Chondrocyte (in vitro differentiated cells): ENCODE data around the gene ING1. TPM values are rescaled to one million over a fixed set of nuclear protein-coding genes. Genes with fewer than 3 reads are reported as not detected.
"Not testable (repeated sequence)": the region's sequence is repeated elsewhere in the genome, so short reads cannot be mapped to it uniquely, and the experiment has no call there.

Experiments
- DNase-seq: peaks from one replicate; pipeline ENCODE4 v3.0.0; 2021; ENCODE audit warnings: mixed read lengths, low spot score
- H3K27ac Mint-ChIP-seq: one replicate; pipeline ENCODE4 v1.8.0; 2021; ENCODE audit warnings: mild to moderate bottlenecking, moderate library complexity, mixed read lengths; ENCODE audit not compliant: unreplicated experiment
- H3K27me3 Mint-ChIP-seq: 2 replicates; pipeline ENCODE4 v1.8.0; 2021; ENCODE audit warnings: low read depth, mixed read lengths
- H3K36me3 Mint-ChIP-seq: 2 replicates; pipeline ENCODE4 v1.8.0; 2021; ENCODE audit warnings: low read depth, mixed read lengths
- H3K4me1 Mint-ChIP-seq: 2 replicates; pipeline ENCODE4 v1.8.0; 2021; ENCODE audit warnings: low read depth, mild to moderate bottlenecking, mixed read lengths
- H3K4me3 Mint-ChIP-seq: one replicate; pipeline ENCODE4 v1.8.0; 2021; ENCODE audit warnings: mild to moderate bottlenecking, moderate library complexity, mixed read lengths; ENCODE audit not compliant: unreplicated experiment
- H3K9me3 Mint-ChIP-seq: 2 replicates; pipeline ENCODE4 v1.8.0; 2021; ENCODE audit warnings: low read depth, mixed read lengths
- total RNA-seq: library from RNA; stranded (reverse); gene quantifications from 3 replicates; pipeline ENCODE4 v1.2.1, GENCODE V29; 2021
- TF ChIP-seq, protein P1 (sequence below): fragments of 200-600 bp; sonication (generic); IDR thresholded peaks from 2 replicates; pipeline ENCODE4 v1.5.0; 2021; ENCODE audit warnings: antibody characterized with exemption, mild to moderate bottlenecking, moderate library complexity

ING1 gene
- total RNA-seq, 1 donor from 2014 or later = 14.3 TPM

DNA sequence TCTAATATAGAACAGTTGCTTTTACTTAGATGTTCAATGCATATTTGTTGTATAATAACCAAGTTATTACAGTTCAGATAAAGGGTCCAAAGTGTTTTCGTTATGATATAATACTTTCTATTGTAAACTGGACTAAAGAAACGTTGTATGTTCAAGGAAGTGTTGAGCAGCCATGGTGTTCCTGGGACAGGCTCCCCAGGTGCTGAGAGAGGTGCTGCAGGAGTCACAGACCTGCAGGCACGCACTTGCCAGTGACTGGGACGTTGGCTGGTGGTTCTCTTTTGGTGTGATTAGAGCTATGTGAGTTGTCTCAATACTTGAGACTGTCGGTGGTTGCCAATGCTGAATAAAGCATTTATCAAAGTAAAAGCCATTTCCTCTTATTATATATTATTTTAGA lies 9.5 kb downstream of the ING1 start:
- peak overlapping the region; percentile 36 for H3K27ac Mint-ChIP-seq
- H3K27me3 Mint-ChIP-seq = no peaks in the 10 kb centered on the region
- peaks cover 17% of the 10 kb centered on the region for H3K4me1 Mint-ChIP-seq
- H3K36me3 Mint-ChIP-seq = peaks cover 8% of the 10 kb centered on the region
- TF ChIP-seq, protein P1, sequence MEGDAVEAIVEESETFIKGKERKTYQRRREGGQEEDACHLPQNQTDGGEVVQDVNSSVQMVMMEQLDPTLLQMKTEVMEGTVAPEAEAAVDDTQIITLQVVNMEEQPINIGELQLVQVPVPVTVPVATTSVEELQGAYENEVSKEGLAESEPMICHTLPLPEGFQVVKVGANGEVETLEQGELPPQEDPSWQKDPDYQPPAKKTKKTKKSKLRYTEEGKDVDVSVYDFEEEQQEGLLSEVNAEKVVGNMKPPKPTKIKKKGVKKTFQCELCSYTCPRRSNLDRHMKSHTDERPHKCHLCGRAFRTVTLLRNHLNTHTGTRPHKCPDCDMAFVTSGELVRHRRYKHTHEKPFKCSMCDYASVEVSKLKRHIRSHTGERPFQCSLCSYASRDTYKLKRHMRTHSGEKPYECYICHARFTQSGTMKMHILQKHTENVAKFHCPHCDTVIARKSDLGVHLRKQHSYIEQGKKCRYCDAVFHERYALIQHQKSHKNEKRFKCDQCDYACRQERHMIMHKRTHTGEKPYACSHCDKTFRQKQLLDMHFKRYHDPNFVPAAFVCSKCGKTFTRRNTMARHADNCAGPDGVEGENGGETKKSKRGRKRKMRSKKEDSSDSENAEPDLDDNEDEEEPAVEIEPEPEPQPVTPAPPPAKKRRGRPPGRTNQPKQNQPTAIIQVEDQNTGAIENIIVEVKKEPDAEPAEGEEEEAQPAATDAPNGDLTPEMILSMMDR = no peak
- no peak overlapping the region for H3K4me3 Mint-ChIP-seq
- no peak for DNase-seq
- H3K9me3 Mint-ChIP-seq = no peaks in the 10 kb centered on the region

DNA sequence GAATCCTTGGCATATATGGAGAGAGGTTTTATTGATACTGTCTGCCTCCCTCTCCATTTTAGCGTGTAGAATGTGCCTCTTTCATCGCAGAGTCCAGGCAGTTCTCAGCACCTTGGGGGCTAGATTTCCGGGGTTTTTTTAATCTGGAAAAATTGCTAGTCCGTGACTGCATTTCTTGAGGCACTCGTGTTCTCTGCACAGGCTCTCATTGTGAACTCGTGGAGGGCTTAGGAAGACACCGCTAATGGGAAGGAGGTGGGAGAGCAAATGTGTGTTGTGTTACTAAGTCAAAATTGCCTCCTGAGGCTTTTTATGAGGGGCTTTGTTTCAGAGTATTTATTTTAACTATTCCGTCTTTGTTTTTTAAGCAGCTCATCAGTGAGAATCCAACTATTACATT lies 10.1 kb downstream of the ING1 start:
- TF ChIP-seq, protein P1 = no peak
- H3K27ac Mint-ChIP-seq = peak overlapping the region; percentile 66
- DNase-seq = no peak
- no peaks in the 10 kb centered on the region for H3K9me3 Mint-ChIP-seq
- H3K4me1 Mint-ChIP-seq = peaks cover 14% of the 10 kb centered on the region
- no peaks in the 10 kb centered on the region for H3K27me3 Mint-ChIP-seq
- peak overlapping the region; percentile 14 for H3K4me3 Mint-ChIP-seq
- H3K36me3 Mint-ChIP-seq = peaks cover 8% of the 10 kb centered on the region

DNA sequence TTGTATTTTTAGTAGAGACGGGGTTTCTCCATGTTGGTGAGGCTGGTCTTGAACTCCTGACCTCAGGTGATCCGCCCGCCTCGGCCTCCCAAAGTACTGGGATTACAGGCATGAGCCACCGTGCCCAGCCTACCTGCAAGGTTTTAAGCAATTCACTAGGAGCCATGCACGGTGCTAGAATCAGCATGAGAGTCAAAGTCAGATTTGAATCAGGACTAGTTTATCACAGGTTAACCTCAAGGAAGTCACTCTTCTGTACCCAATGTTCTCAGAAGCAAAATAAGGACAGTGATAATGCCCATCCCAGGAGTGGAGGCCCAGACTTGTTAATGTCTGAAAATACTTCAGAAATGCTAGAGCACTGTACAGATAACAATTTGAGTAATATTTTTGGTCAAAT lies 12.7 kb downstream of the ING1 start:
- H3K4me1 Mint-ChIP-seq = peaks cover 11% of the 10 kb centered on the region
- not testable (repeated sequence) for H3K27me3 Mint-ChIP-seq, H3K36me3 Mint-ChIP-seq, H3K4me3 Mint-ChIP-seq, H3K9me3 Mint-ChIP-seq, DNase-seq, H3K27ac Mint-ChIP-seq

DNA sequence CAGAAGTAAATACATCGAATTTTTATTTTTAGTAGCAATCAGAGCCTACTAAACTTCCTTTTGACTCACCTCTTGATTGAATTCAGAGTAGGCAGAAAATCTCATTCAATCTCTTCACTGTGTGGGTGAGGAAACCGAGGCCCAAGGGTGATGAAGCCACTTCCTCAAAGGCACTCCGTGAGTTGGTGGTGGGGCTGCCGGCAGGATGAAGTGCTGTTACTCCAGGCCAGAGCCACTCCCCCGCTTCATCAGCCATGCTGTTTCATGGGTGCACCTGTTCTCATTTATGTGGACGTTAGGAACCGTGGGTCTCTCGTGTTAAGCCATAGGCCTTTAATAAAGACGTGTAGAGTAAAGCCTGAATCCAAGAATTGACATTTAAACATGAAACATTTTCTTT lies 13.2 kb downstream of the ING1 start:
- H3K9me3 Mint-ChIP-seq = no peaks in the 10 kb centered on the region
- DNase-seq = no peak
- H3K4me3 Mint-ChIP-seq = no peak overlapping the region
- TF ChIP-seq, protein P1 = no peak
- peaks cover 11% of the 10 kb centered on the region for H3K4me1 Mint-ChIP-seq
- no peak overlapping the region for H3K27ac Mint-ChIP-seq
- H3K27me3 Mint-ChIP-seq = no peaks in the 10 kb centered on the region
- H3K36me3 Mint-ChIP-seq = peaks cover 2% of the 10 kb centered on the region

DNA sequence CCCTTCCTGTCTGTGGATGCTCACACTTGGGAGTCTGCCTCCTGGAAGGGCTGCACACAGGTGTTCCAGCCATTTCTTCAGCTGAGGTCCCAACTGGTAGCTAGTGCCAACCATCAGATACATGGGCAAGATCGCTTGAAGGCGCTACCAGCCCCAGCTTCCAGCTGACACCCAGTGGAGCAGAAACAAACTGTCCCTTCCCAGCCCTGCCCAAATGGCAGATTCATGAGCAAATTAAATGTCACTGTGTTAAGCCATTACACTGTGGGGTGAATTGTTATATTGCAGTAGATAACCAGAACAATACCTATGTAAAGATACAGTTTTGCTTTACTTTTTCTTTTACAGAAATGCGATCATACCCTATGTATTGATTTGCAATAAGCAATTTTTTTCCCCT lies 17.6 kb downstream of the ING1 start:
- H3K27ac Mint-ChIP-seq = no peak overlapping the region
- TF ChIP-seq, protein P1 = no peak
- H3K4me1 Mint-ChIP-seq = no peaks in the 10 kb centered on the region
- H3K36me3 Mint-ChIP-seq = peaks cover 4% of the 10 kb centered on the region
- no peak overlapping the region for H3K4me3 Mint-ChIP-seq
- no peaks in the 10 kb centered on the region for H3K27me3 Mint-ChIP-seq
- H3K9me3 Mint-ChIP-seq = no peaks in the 10 kb centered on the region
- no peak for DNase-seq

DNA sequence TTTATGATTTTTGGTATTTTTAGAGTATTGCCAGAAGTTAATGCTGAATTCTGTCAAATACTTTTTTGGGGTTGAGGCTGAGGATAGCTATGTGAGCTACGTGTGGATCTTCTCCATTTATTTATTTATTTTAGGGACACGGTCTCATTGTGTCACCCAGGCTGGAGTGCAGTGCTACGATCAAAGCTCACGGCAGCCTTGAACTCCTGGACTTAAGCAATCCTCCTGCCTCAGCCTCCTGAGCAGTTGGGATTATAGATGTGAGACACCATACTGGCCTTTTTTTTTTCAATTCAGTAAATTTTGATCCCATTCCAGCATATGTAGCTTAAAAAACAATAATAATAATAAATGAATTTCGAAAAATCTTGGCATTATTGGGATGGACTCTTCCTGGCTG lies 21.1 kb downstream of the ING1 start:
- Mint-ChIP-seq H3K27ac (no peak overlapping the region), H3K36me3 (peaks cover 2% of the 10 kb centered on the region), H3K4me3 (no peak overlapping the region), H3K9me3 (peaks cover 9% of the 10 kb centered on the region), H3K4me1 (no peaks in the 10 kb centered on the region), H3K27me3 (no peaks in the 10 kb centered on the region)
- no peak for DNase-seq
- TF ChIP-seq, protein P1 = no peak
